Measurements from ENCODE around the gene INPP5A. TPM values are rescaled to one million over a fixed set of nuclear protein-coding genes. Genes with fewer than 3 reads are reported as not detected.

The INPP5A gene
- total and polyA plus RNA-seq, 10 donors: 11.1 to 41.3 (median 30.8) TPM

GRCh38 chr10:132798876-132799275 lies 261.3 kb downstream of the INPP5A start:
- no peak for DNase-seq
- Histone ChIP-seq H3K36me3 (no peaks in the 10 kb centered on the region), H3K4me1 (no peaks in the 10 kb centered on the region), H3K27ac (no peak overlapping the region), H3K4me3 (no peak overlapping the region), H3K9me3 (peaks cover 0 to 8% (median 6%) of the 10 kb centered on the region in 8 donors), H3K27me3 (replicated peaks in 1 of 7) (peaks cover 0 to 21% (median 0%) of the 10 kb centered on the region in 7 donors)
- intact Hi-C loops (cut with DNase I; ENCODE audit: low total_unique reads): no loop called here
- WGBS, 5 donors: 82 to 95% (median 88%) methylated on average over 11 to 15 of the region's 15 CpGs
- TF ChIP-seq CTCF (IDR thresholded peaks at IDR 0.05 in 8 of 11, conservative IDR thresholded peaks at IDR 0.05 in 3 of 11) (no peak), POLR2AphosphoS5 (IDR thresholded peaks at IDR 0.05) (no peak)

GRCh38 chr10:132799865-132800264 lies 262.3 kb downstream of the INPP5A start:
- H3K27me3 ChIP-seq (replicated peaks in 1 of 7): peaks cover 0 to 11% (median 0%) of the 10 kb centered on the region in 7 donors
- TF ChIP-seq CTCF (IDR thresholded peaks at IDR 0.05 in 8 of 11, conservative IDR thresholded peaks at IDR 0.05 in 3 of 11): no peak
- TF ChIP-seq POLR2AphosphoS5 (IDR thresholded peaks at IDR 0.05): no peak
- TF ChIP-seq POLR2A (IDR thresholded peaks at IDR 0.05): no peak
- no peak for DNase-seq
- intact Hi-C loops (cut with DNase I; ENCODE audit: low total_unique reads): no loop called here
- no peak overlapping the region for H3K27ac ChIP-seq
- peaks cover 0 to 8% (median 6%) of the 10 kb centered on the region in 8 donors for H3K9me3 ChIP-seq
- no peaks in the 10 kb centered on the region for H3K36me3 ChIP-seq
- no peaks in the 10 kb centered on the region for H3K4me1 ChIP-seq
- no peak overlapping the region for H3K4me3 ChIP-seq
- WGBS, 5 donors: 86 to 100% (median 90%) methylated on average over 6 to 11 of the region's 11 CpGs

- no peak overlapping the region for H3K27ac ChIP-seq
- WGBS, 5 donors: 82 to 92% (median 89%) methylated on average over 8 of the region's 8 CpGs
- DNase-seq: no peak
- intact Hi-C loops (cut with DNase I; ENCODE audit: low total_unique reads): no loop called here
- TF ChIP-seq POLR2AphosphoS5 (IDR thresholded peaks at IDR 0.05): no peak
- TF ChIP-seq CTCF (IDR thresholded peaks at IDR 0.05 in 8 of 11, conservative IDR thresholded peaks at IDR 0.05 in 3 of 11): no peak
- TF ChIP-seq POLR2A (IDR thresholded peaks at IDR 0.05): no peak
- H3K27me3 ChIP-seq (replicated peaks in 1 of 7): peaks cover 0 to 8% (median 0%) of the 10 kb centered on the region in 7 donors
- H3K4me3 ChIP-seq: no peak overlapping the region
- no peaks in the 10 kb centered on the region for H3K36me3 ChIP-seq
- H3K9me3 ChIP-seq: peaks cover 0 to 8% (median 6%) of the 10 kb centered on the region in 8 donors
- no peaks in the 10 kb centered on the region for H3K4me1 ChIP-seq
These were observed 264.5 kb downstream of the INPP5A start for GRCh38 chr10:132802048-132802447.

GRCh38 chr10:132802694-132803320 lies 265.2 kb downstream of the INPP5A start:
- peaks cover 0 to 8% (median 6%) of the 10 kb centered on the region in 8 donors for H3K9me3 ChIP-seq
- TF ChIP-seq POLR2AphosphoS5 (IDR thresholded peaks at IDR 0.05) (no peak), CTCF (IDR thresholded peaks at IDR 0.05 in 8 of 11, conservative IDR thresholded peaks at IDR 0.05 in 3 of 11) (no peak)
- H3K36me3 ChIP-seq: no peaks in the 10 kb centered on the region
- intact Hi-C loops (cut with DNase I; ENCODE audit: low total_unique reads): no loop called here
- no peaks in the 10 kb centered on the region for H3K4me1 ChIP-seq
- no peak for DNase-seq
- whole genome bisulfite sequencing, 5 donors: 77 to 87% (median 82%) methylated on average over 11 to 16 of the region's 16 CpGs
- no peak overlapping the region for H3K27ac ChIP-seq
- H3K27me3 ChIP-seq (replicated peaks in 1 of 7): peaks cover 0 to 13% (median 0%) of the 10 kb centered on the region in 7 donors
- no peak overlapping the region for H3K4me3 ChIP-seq
